Germinal center (tissue), 1 donor: ENCODE results near the gene AXIN1.
"Not testable (repeated sequence)": the region's sequence is repeated elsewhere in the genome, so short reads cannot be mapped to it uniquely, and the experiment has no call there.

Experiments
- DNase-seq: peaks from one replicate; pipeline ENCODE4 v3.0.0; 2012; ENCODE audit warnings: mixed read lengths, low spot score

Gene AXIN1

DNA sequence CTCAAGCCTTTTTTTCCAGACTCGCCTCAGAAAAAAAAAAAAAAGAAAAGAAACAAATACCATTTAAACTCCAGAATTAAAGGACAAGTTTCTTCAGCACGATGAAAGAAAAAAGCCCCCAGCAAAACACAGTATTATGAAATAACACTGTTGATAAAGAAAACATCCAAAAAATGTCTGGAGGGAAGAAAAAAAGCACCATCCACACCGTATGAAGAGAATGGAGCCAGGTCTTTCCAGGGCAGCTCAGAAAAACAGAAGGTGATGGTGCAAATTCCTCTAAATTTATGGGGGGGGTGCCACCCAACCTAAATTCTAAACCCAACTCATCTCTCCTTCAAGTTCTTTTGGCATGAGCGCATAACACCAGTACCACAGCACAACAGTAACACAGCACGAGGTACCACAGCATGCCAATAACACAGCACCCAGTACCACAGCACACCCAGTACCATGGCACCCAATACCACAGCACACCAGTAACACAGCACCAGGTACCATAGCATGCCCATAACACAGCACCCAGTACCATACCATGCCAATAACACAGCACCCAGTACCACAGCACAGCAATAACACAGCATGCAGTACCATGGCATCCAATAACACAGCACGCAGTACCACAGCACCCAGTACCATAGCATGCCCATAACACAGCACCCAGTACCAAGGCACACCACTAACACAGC, 19.0 kb downstream of the AXIN1 start:
- no peak for DNase-seq

DNA sequence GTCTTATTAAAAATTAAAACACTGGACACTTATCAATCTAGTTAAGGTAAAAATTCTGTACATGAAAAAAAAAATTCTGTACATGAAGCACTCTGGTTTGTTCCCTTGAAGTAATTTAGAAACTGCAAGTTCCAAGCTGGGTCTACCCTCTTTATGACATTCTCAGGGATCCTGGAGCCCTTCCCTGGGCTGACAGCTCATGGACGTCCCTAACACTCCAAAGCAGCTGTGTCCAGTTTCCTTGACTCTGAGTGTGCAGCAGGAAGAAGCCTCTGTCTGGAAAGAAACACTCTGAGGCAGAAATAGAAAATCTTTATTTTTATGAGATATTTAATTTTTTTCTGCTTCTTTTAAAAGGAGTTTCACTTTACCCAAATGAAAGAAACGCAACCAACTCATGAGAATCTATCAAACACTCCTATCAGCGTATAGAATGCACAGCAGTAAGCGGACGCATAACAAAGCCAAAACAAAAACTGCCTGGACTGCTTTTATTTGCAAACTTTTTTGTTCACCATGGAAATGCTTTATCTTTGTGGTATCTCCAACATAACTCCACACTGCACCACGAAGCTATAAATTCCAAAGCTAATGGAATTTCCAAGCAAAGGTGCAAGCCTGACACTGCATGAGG, 21.2 kb downstream of the AXIN1 start:
- not testable (repeated sequence) for DNase-seq

DNA sequence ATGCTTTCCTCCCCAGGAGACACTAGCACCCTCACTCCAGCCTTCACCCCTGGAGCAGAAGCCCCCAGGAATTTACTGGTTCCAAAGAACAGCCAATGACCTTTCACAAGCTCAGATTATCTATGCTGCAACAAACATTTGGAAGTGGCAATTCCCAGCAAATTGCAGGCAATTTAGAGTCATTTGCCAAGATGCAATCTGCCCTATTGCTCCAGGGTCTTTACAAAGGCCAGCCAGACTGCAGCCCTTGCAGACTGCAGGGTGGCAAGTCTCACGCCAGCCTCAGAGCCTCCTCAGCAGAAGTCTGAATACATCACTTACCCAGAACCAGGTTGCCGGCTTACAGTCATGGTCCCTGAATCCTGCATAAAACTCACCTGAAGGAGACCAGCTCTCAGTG, 21.8 kb downstream of the AXIN1 start:
- no peak for DNase-seq

DNA sequence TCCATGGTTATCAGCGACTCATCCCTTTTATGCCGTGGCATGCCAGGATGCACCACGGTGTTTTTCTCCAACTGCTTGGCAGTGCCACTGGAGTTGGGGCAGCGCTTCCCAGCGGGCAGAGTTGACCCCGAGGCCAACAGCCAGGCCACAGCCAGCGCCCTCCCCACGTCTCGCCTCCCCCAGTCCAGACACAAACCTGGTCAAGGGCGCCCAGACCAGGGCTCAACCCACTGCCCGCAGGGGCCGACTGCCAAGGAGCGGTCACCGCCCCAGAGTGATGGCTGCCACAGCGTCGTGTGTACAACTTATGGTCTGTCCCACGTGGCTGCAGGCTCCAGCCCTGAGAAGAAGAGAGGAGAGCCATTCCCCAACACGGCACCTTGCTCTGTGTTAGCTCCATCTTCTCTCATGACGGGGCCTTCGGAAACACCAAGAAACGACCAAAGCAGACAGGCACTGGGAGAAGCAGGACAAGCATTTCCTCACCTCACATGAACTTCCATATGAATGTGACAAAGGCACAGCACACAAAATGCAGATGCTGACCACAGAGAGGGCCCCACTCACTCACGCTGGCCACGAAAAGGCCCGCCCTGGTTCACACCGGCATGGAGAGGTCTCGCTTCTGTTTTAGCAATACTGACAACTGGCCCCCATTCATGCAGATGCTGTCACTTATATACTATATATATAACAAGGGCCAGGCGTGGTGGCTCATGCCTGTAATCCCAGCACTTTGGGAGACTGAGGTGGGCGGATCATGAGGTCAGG, 27.0 kb downstream of the AXIN1 start:
- DNase-seq: no peak

DNA sequence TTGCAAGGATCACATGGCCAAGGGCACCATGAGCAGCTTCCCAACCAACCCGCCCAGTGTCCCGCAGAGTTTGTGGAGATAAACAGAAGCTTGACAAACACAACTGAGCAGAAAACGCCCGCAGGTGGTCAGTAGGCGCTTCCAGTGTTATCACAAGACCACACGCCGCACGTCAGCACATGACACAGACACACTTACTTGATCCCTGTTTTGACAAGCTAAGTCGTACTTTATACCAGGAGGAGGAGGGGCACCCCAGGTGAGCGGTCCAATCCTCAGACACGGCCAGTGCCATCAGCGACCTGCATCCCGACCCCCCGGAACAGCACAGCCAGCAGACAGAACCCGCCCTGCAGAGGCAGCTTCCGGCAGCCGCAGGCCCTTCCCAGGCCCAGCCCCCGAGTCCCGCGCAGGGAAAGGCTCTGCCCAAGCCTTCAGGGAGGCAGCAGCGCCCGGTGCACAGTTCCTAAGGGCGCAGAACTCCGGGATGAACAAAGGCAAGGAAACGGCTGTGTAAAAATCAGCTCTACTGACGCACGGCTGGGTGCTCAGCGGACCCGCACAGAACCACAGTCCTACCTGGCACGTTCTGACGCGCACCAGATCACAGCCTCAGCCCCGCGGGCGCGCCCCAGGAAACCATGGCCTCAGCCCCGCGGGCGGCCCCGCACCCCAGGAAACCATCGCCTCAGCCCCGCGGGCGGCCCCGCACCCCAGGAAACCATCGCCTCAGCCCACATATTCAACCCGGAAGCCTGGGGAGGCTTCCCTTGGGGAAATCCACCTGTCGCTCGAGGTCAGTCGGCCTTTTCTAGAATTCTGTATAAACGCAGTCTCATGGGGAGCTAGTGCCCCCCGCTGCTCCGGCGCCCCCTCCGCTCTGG, 27.8 kb downstream of the AXIN1 start:
- DNase-seq: peak; percentile 53

DNA sequence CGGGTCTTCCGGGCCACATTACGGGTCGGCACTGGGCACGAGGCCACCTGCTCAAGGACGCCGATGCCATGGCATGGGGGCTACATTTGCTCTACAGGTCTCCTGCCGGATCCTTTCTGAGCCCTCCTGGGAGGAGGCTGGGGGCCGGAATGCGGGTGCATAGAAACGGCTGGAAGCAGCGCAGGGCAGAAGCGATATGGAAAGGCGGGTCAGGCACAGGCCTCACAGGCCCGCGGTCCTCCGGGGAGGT, 28.4 kb downstream of the AXIN1 start:
- no peak for DNase-seq

DNA sequence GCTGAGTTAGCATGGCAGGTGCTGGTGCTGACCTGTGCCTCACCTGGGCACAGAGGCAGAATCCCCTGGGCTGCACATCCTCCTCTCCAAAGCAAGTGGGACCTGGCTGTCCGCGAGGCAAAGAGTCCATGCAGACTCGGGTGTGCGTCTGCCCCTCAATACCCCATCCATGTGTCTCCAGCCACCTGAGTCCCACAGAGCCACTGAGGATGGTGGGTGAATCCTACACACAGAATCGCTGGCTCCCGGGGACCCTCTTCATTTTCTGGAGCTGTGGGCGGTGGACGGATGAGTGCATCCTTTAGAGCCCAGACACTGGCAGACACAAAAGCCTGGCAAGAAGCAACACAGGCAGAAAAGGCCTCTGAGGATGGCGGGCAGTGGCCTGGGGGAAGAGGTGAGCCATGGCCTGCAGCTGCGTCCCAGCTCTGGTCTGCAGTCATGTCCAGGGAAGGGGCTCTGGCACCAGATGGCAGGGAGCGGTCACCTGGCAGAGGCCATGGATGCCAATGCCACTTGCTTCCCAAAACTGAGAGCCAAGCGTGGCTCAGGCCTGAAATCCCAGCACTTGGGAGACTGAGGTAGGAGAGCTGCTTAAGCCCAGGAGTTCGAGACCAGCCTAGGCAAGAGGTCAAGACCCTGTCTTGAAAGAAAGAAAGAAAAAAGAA, 29.9 kb downstream of the AXIN1 start:
- no peak for DNase-seq

DNA sequence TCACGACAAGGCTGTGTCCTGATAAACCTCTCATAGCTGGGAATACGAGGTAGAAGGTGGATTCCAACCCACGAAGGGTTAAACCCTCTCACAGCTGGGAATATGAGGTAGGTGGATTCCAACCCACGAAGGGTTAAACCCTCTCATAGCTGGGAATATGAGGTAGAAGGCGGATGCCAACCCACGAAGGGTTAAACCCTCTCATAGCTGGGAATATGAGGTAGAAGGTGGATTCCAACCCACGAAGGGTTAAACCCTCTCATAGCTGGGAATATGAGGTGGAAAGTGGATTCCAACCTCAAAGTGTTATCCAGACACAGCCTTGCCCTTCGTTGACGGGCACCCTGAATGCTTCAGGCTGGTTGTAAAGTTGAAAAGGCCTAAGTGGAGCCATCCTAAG, 31.0 kb downstream of the AXIN1 start:
- no peak for DNase-seq

DNA sequence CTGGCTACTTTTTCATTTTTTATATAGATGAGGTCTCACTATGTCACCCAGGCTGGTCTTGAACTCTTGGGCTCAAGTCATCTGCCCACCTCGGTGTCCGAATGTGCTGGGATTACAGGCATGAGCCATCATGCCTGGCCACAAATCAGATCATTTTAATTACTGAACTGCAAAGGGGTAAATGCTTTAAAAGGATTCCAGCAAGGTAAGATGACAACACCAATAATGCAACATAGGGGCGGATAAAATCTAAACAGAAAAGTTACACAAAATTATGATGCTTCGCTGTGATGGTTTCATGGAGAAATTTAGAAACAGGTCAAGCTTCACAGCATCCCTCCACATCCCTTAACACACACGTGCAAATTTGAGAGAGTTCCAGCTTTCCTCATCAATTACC, 32.3 kb downstream of the AXIN1 start:
- DNase-seq: no peak

DNA sequence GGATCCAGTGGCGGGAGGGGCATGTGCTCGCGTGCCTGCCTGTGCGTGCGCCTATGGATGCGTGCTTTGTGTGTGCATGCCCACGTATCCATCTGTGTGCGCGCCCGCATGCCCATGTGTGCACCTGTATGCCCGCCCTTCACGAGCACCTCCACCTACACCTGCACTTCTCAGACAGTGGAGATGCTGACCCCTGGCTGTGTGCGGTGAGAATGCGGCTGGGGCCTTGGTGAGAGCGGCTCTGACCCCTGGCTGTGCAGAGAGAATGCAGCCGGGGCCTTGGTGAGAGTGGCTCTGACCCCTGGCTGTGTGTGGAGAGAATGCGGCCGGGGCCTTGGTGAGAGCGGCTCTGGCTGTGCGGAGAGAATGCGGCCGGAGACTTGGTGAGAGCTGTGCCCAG, 33.9 kb downstream of the AXIN1 start:
- no peak for DNase-seq

DNA sequence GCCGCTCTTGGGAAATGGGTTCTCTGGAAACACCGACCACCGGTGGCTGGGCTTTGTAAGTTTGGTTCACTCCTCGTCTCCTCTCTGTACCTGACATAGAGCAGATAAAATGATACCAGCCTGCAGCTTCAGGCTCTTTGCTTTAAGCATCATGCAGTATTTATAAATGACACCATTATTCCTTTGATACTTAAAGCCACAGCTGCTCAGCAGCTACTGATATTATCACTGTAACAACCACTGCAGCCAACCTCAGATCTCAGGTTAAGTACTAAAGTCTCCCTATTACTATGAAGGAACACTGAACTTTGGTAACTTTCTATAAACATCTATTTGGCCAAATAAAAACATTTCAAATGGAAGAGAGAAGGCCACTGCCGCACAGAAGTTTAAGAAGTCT, 34.9 kb downstream of the AXIN1 start:
- no peak for DNase-seq

DNA sequence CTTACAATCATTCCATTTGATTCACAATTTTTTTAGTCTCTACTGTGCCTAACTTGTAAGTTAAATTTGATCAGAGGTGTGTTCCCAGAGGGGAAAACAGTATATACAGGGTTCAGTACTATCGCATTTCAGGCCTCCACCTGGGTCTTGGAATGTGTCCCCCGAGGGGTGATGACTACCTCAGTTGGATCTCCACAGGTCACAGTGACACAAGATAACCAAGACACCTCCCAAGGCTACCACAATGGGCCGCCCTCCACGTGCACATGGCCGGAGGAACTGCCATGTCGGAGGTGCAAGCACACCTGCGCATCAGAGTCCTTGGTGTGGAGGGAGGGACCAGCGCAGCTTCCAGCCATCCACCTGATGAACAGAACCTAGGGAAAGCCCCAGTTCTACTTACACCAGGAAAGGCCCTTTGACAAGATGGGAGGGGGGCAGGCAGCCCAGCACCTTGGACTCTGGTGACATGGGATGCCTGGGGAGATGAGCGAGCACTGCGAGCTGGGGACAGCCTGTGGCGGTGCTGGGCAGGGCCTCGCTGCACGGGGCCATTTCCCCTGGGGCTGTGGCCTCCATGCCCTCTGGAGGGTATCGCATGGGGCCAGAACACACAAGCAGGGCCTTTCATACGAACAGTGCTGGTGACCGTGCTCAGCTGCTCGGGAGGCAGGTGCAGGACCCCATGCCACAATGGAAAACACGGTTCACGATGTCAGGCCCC, 35.6 kb downstream of the AXIN1 start:
- DNase-seq: no peak

DNA sequence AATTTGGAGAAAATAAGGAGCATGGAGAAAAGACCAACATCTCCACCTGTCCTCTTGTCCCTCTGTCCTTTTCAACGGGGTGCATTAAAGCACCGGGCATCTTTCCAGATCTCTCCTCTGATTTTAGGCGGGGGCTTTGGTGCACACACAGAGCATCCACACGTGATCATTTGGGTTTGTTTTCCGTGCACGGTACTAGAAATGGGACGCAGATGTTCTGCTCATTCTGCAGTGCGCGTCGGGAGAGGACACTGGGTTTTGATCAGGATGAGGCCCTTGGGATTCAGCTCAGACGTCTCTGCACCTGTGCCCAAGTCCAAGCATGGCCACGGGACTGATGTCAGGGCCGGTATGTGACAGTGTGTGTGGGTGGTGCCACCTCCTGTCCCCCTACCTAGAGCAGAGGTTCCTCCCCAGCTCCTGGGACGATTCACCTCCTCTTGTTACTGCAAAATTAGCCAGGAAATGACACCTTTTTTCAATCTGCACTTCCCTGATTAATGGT, 37.7 kb downstream of the AXIN1 start:
- no peak for DNase-seq

DNA sequence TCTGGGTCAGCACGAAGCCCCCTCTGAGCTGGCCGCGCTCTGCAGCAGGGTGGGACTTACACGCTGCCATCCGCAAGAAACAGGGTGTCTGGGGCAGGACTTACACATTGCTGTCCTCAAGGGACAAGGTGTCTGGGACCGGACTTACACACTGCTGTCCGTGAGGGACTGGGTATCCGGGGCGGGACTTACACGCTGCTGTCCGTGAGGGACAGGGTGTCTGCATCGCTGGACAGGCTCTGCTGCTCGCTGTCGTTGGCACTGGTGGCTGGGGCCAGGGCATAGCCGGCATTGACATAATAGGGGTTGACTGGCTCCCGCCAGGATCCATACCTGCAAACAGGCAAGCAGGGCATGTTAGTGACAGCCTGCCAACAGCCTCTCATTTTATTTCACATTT, 38.2 kb downstream of the AXIN1 start:
- no peak for DNase-seq

DNA sequence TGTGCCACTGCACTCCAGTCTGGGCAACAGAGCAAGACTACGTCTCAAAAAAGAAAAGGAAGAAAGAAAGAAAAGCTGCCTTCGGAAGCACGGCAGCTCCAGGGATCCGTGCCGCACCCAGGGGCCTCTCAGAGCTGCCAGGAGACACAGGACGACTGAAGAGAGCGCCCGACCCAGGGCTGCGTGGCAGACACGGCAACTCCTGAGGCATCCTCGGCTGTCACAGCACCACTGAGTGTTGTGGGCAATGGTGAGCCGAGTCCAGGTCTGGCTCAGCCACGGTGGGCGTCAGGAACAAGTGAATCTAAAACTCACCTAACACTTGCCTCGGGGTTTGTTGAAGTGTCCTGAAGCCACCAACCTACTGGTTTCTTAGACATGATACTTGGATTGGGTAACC, 40.8 kb downstream of the AXIN1 start:
- DNase-seq: no peak

DNA sequence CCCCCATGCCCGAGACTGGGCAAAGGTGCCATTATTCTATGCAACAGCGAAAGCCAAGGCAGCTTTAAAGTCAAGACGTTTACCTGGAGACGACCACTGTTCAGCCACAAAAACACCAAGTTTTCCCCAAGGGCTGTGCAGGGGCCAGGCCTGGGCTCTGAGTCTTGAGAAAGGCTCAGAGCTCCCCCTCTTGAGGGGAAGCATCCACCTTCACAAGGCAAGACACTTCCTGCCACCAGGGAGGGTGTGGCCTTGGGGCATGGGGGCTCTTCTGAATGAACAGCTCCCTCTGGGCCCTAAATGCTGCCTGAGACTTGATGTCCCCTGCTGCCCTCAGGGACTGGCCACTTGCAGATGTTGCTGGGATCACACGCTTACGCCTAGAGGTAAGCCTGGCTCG, 43.0 kb downstream of the AXIN1 start:
- DNase-seq: no peak

DNA sequence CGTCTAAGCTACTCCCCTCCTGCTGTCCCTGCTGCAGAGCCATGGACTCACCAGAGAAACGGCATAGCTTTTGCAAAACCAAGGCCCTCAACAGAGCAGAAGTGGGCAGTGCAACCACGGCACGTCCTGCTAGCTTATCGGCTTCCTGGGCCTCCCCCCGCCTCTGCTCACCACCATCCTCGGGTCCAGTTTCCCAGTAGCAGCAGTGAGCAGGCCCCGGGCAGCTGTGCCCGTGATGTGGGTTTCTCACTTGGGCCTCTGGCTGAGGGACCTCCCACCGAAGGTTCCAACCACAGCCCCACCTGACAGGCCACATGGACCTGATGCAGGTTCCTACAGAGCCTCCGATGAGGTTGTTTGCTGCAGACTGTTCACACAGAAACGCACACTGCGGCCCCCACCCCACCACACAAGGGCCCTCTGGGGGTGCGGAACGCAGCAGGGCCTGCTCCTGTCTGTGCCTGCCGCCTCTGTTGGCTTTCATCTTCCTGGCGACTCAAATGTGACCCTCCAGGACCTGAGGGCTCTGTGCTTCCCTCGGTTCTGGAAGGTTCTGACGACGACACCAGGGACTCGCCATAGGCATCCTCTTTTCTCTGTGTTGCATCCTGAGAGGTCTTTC, 44.7 kb downstream of the AXIN1 start:
- DNase-seq: no peak

DNA sequence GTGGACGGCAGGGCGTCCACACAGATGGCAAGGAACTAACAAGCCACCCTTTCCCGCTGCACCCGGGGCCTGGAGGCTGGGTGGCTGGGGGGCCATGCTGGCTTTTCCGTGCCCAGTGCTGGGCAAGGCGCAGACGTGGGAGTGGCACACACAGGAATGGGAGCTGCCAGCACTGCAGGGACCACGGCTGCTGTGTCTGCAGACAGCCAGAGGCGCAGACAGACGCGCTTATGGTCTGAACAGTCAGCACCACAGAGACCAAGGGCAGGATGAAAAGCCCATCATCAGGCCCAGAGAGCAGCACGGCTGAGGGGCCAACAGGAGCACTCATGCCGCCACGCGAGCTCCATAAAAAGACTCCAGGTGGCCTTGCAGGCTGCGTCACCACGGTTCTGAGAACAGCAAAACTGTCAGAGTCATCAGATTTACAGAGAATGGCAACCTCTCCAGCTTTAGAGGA, 45.6 kb downstream of the AXIN1 start:
- DNase-seq: no peak

DNA sequence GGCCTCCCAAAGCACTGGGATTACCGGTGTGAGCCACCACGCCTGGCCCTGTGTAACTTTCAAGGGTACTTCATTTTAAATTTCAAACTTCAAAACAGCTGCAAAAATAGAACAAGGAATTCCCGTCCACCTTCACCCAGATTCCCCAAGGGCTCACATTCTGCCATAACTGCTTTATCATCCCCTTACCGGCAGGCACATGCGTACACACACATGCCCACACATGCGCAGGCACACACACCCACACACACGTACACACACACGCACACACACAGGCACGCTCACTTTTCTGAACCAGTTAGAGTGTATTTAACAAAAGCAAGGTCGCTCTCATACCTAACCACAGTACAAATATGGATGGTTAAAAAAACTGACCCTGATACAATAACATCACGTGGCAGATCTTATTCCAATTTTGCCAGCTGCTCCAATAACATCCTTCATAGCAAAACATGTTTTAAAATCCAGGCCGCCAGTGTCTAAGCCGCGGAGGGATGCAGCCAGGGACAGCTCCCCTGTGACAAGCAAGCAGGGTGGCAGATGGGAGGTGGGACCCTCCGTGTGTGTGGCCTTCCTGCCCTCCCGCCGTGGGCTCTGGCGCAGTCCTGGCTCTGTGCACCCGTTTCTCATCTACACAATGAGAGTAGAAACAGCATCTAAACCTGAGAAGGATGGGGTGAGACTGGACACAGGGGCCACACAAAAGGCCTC, 46.5 kb downstream of the AXIN1 start:
- DNase-seq: no peak
